Measurements from ENCODE around the gene ASCL3. TPM values are rescaled to one million over a fixed set of nuclear protein-coding genes. Genes with fewer than 3 reads are reported as not detected.

The ASCL3 gene
- polyA plus RNA-seq, 2 of the 4 experiments (the other 2 are of a cell fraction), result not detected

DNA sequence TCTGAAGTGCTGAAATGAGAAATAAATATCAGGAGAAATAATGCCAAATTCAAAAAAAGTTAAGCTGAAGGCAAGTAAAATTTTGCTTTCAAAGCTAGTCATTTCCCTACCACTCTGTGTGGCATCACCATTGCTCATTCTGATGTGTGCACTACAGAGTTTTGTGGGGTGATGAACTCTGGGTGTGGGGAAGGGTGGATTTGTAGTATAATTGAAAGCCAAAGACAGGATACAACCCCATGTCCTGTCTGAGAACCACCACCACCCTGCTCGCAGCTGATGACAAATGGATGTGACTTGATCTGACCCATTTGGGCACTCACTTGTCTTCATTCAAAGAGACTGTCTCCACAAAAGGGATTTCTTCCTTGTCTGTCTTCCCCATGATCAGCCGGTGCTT, 40.7 kb upstream of the ASCL3 start:
- no peak overlapping the region for H3K27ac ChIP-seq
- TF ChIP-seq, protein P1, sequence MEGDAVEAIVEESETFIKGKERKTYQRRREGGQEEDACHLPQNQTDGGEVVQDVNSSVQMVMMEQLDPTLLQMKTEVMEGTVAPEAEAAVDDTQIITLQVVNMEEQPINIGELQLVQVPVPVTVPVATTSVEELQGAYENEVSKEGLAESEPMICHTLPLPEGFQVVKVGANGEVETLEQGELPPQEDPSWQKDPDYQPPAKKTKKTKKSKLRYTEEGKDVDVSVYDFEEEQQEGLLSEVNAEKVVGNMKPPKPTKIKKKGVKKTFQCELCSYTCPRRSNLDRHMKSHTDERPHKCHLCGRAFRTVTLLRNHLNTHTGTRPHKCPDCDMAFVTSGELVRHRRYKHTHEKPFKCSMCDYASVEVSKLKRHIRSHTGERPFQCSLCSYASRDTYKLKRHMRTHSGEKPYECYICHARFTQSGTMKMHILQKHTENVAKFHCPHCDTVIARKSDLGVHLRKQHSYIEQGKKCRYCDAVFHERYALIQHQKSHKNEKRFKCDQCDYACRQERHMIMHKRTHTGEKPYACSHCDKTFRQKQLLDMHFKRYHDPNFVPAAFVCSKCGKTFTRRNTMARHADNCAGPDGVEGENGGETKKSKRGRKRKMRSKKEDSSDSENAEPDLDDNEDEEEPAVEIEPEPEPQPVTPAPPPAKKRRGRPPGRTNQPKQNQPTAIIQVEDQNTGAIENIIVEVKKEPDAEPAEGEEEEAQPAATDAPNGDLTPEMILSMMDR (IDR thresholded peaks at IDR 0.05), result no peak
- TF ChIP-seq CEBPB (IDR thresholded peaks at IDR 0.05), result no peak
- no peak for TF ChIP-seq MYC (IDR thresholded peaks at IDR 0.05; ENCODE audit: borderline replicate concordance, low read length)
- no peak for TF ChIP-seq CBX2 (IDR thresholded peaks at IDR 0.05; ENCODE audit: borderline replicate concordance, low read depth)
- TF ChIP-seq EP300 (IDR thresholded peaks at IDR 0.05), result no peak
- TF ChIP-seq POLR2A (IDR thresholded peaks at IDR 0.05; ENCODE audit: low read length), result no peak
- TF ChIP-seq RCOR1 (IDR thresholded peaks at IDR 0.05; ENCODE audit: low read depth, low read length), result no peak
- TF ChIP-seq, protein P2, sequence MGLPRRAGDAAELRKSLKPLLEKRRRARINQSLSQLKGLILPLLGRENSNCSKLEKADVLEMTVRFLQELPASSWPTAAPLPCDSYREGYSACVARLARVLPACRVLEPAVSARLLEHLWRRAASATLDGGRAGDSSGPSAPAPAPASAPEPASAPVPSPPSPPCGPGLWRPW (IDR thresholded peaks at IDR 0.05), result no peak
- H3K4me3 ChIP-seq, result no peak overlapping the region
- no peaks in the 10 kb centered on the region for H3K4me1 ChIP-seq
- no peaks in the 10 kb centered on the region for H3K9me3 ChIP-seq
- 78% methylated on average over 2 of the region's 2 CpGs for WGBS (ENCODE audit: missing lambda C conversion rate)
- CTCF ChIA-PET, result interaction anchor here (1.1 kb wide), 1 partner anchor 31 kb away, joined by 3 read pairs; no protein-coding TSS in a partner anchor
- DNase-seq (ENCODE audit: low read depth in 1 of 2, low spot score in 1 of 2) (no peak), FAIRE-seq (no peak), ATAC-seq (no peak)
- no peak overlapping the region for H3K4me2 ChIP-seq
- POLR2A ChIA-PET, result interaction anchor here (1.0 kb wide), 1 partner anchor 12 kb away, joined by 3 read pairs; no protein-coding TSS in a partner anchor

DNA sequence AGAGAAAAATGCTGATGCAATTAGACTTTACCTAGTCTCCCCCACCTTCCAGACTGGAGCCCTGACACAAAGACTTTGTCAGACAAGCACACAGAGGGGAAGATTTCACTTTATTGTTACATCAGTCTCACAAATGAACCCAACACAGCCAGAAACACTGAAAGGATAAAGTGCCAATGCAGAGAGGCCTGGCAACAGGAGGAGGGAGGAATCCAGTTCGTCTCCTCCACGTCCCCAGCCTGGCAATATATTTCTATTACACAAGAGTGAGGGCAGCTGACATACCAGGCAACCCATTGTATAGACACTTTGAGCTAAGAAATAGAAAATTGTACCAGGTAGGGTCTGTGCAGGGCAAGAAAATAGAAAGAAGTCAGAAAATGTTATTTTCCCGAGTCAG, 37.7 kb upstream of the ASCL3 start:
- Histone ChIP-seq H3K4me3 (no peak overlapping the region), H3K9me3 (no peaks in the 10 kb centered on the region), H3K27ac (no peak overlapping the region), H3K4me1 (no peaks in the 10 kb centered on the region), H3K4me2 (no peak overlapping the region)
- ChIA-PET CTCF (interaction anchor here (0.9 to 1.2 kb wide), 2 partner anchors 67 to 717 kb away, joined by 3 read pairs; partner anchors contain the start of gene LMO1), POLR2A (no interaction called here)
- ATAC-seq, result no peak
- no peak for DNase-seq (ENCODE audit: low read depth in 1 of 2, low spot score in 1 of 2)
- no peak for FAIRE-seq
- 67% methylated on average over 3 of the region's 3 CpGs for WGBS (ENCODE audit: missing lambda C conversion rate)
- TF ChIP-seq, protein P3, sequence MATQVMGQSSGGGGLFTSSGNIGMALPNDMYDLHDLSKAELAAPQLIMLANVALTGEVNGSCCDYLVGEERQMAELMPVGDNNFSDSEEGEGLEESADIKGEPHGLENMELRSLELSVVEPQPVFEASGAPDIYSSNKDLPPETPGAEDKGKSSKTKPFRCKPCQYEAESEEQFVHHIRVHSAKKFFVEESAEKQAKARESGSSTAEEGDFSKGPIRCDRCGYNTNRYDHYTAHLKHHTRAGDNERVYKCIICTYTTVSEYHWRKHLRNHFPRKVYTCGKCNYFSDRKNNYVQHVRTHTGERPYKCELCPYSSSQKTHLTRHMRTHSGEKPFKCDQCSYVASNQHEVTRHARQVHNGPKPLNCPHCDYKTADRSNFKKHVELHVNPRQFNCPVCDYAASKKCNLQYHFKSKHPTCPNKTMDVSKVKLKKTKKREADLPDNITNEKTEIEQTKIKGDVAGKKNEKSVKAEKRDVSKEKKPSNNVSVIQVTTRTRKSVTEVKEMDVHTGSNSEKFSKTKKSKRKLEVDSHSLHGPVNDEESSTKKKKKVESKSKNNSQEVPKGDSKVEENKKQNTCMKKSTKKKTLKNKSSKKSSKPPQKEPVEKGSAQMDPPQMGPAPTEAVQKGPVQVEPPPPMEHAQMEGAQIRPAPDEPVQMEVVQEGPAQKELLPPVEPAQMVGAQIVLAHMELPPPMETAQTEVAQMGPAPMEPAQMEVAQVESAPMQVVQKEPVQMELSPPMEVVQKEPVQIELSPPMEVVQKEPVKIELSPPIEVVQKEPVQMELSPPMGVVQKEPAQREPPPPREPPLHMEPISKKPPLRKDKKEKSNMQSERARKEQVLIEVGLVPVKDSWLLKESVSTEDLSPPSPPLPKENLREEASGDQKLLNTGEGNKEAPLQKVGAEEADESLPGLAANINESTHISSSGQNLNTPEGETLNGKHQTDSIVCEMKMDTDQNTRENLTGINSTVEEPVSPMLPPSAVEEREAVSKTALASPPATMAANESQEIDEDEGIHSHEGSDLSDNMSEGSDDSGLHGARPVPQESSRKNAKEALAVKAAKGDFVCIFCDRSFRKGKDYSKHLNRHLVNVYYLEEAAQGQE (IDR thresholded peaks at IDR 0.05), result no peak
- TF ChIP-seq POLR2A (IDR thresholded peaks at IDR 0.05; ENCODE audit: low read length) (no peak), BHLHE40 (IDR thresholded peaks at IDR 0.05; ENCODE audit: low read depth, low read length) (no peak), RARB (CRISPR knock-in tag; IDR thresholded peaks at IDR 0.05) (no peak), KDM1A (IDR thresholded peaks at IDR 0.05; ENCODE audit: low read depth) (no peak), MYC (IDR thresholded peaks at IDR 0.05; ENCODE audit: borderline replicate concordance, low read length) (no peak), BCL3 (IDR thresholded peaks at IDR 0.05) (no peak), CBX2 (IDR thresholded peaks at IDR 0.05; ENCODE audit: borderline replicate concordance, low read depth) (no peak), FOXS1 (CRISPR knock-in tag; IDR thresholded peaks at IDR 0.05) (no peak), HEYL (CRISPR knock-in tag; IDR thresholded peaks at IDR 0.05) (no peak), SREBF2 (IDR thresholded peaks at IDR 0.05) (no peak), EP300 (IDR thresholded peaks at IDR 0.05) (no peak)
- TF ChIP-seq, protein P4, sequence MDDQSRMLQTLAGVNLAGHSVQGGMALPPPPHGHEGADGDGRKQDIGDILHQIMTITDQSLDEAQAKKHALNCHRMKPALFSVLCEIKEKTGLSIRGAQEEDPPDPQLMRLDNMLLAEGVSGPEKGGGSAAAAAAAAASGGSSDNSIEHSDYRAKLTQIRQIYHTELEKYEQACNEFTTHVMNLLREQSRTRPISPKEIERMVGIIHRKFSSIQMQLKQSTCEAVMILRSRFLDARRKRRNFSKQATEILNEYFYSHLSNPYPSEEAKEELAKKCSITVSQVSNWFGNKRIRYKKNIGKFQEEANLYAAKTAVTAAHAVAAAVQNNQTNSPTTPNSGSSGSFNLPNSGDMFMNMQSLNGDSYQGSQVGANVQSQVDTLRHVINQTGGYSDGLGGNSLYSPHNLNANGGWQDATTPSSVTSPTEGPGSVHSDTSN (IDR thresholded peaks at IDR 0.05), result no peak
- TF ChIP-seq, protein P1 (IDR thresholded peaks at IDR 0.05), result no peak
